HG02981 (cell line): ENCODE measurements around the gene PIK3CA.

Experiments used
- ATAC-seq: cut with Tn5 transposase; IDR thresholded peaks from one replicate; pipeline ENCODE4 v1.9.1; 2021; ENCODE audit warnings: mild to moderate bottlenecking, moderate library complexity; ENCODE audit not compliant: unreplicated experiment

PIK3CA gene

GRCh38 chr3:179156775-179157174 is 8.6 kb downstream of the PIK3CA start:
- no peak for ATAC-seq

GRCh38 chr3:179158336-179159039 is 10.3 kb downstream of the PIK3CA start:
- ATAC-seq, result peak; percentile 74

GRCh38 chr3:179163503-179163902 is 15.3 kb downstream of the PIK3CA start:
- ATAC-seq, result no peak

- no peak for ATAC-seq
These were observed 16.7 kb downstream of the PIK3CA start for GRCh38 chr3:179164857-179165256.

- ATAC-seq, result no peak
These were observed 18.5 kb downstream of the PIK3CA start for GRCh38 chr3:179166561-179167201.

- no peak for ATAC-seq
These were observed 20.8 kb downstream of the PIK3CA start for GRCh38 chr3:179168918-179169317.

GRCh38 chr3:179172546-179172945 is 24.4 kb downstream of the PIK3CA start:
- no peak for ATAC-seq

GRCh38 chr3:179174316-179174715 is 26.2 kb downstream of the PIK3CA start:
- no peak for ATAC-seq

- no peak for ATAC-seq
These were observed 26.7 kb downstream of the PIK3CA start for GRCh38 chr3:179174898-179175297.

GRCh38 chr3:179175358-179175757 is 27.2 kb downstream of the PIK3CA start:
- no peak for ATAC-seq

- ATAC-seq, result no peak
These were observed 29.5 kb downstream of the PIK3CA start for GRCh38 chr3:179177611-179178010.

GRCh38 chr3:179179256-179179655 is 31.1 kb downstream of the PIK3CA start:
- ATAC-seq, result no peak

- ATAC-seq, result no peak
These were observed 32.0 kb downstream of the PIK3CA start for GRCh38 chr3:179179979-179180759.

GRCh38 chr3:179181021-179181472 is 32.9 kb downstream of the PIK3CA start:
- ATAC-seq, result peak; percentile 56

- no peak for ATAC-seq
These were observed 33.9 kb downstream of the PIK3CA start for GRCh38 chr3:179181993-179182551.

GRCh38 chr3:179182902-179183301 is 34.7 kb downstream of the PIK3CA start:
- no peak for ATAC-seq

GRCh38 chr3:179184826-179185225 is 36.7 kb downstream of the PIK3CA start:
- no peak for ATAC-seq

- no peak for ATAC-seq
These were observed 38.3 kb downstream of the PIK3CA start for GRCh38 chr3:179186426-179186825.

- ATAC-seq, result no peak
These were observed 41.6 kb downstream of the PIK3CA start for GRCh38 chr3:179189759-179190158.

GRCh38 chr3:179190581-179190980 is 42.4 kb downstream of the PIK3CA start:
- ATAC-seq, result no peak

- ATAC-seq, result no peak
These were observed 44.4 kb downstream of the PIK3CA start for GRCh38 chr3:179192542-179192941.
